ENCODE measurements around the gene USP17L18. TPM values are rescaled to one million over a fixed set of nuclear protein-coding genes. Genes with fewer than 3 reads are reported as not detected.

USP17L18 gene
- total RNA-seq, 4 donors from 2014 or later: not detected

Other genes starting within 250 kb of the USP17L18 start
- gene FAM90A26, start 78.2 kb upstream of the USP17L18 start, total RNA-seq: not detected
- not detected for gene USP17L10, start 38.0 kb upstream of the USP17L18 start, total RNA-seq
- not detected for gene USP17L11, start 33.2 kb upstream of the USP17L18 start, total RNA-seq
- not detected for gene USP17L12, start 28.5 kb upstream of the USP17L18 start, total RNA-seq
- gene USP17L13, start 23.7 kb upstream of the USP17L18 start, total RNA-seq: not detected
- gene USP17L15, start 14.2 kb upstream of the USP17L18 start, total RNA-seq: not detected
- not detected for gene USP17L17, start 4.8 kb upstream of the USP17L18 start, total RNA-seq
- gene USP17L19, start 4.7 kb downstream of the USP17L18 start, total RNA-seq: not detected
- gene USP17L20, start 9.5 kb downstream of the USP17L18 start, total RNA-seq: not detected
- not detected for gene USP17L21, start 14.2 kb downstream of the USP17L18 start, total RNA-seq
- not detected for gene USP17L22, start 19.0 kb downstream of the USP17L18 start, total RNA-seq
- gene USP17L24, start 76.5 kb downstream of the USP17L18 start, total RNA-seq: not detected
- not detected for gene USP17L25, start 81.3 kb downstream of the USP17L18 start, total RNA-seq
- gene USP17L26, start 86.0 kb downstream of the USP17L18 start, total RNA-seq: not detected
- gene USP17L5, start 90.8 kb downstream of the USP17L18 start, total RNA-seq: not detected
- gene USP17L27, start 95.5 kb downstream of the USP17L18 start, total RNA-seq: not detected
- not detected for gene USP17L28, start 100.3 kb downstream of the USP17L18 start, total RNA-seq
- not detected for gene USP17L29, start 105.0 kb downstream of the USP17L18 start, total RNA-seq
- not detected for gene USP17L30, start 114.5 kb downstream of the USP17L18 start, total RNA-seq
- gene DEFB131A, start 195.8 kb downstream of the USP17L18 start, total RNA-seq: not detected